Measurements from ENCODE around the gene RPS15.
"Not testable (repeated sequence)": the region's sequence is repeated elsewhere in the genome, so short reads cannot be mapped to it uniquely, and the experiment has no call there.

Gene RPS15

GRCh38 chr19:1402411-1403070, 35.7 kb upstream of the RPS15 start:
- peak in 1 of 2 donors; percentile 19 for DNase-seq

- DNase-seq: peak; percentile 99
Measured at GRCh38 chr19:1406774-1407527, 31.2 kb upstream of the RPS15 start.

- peak; percentile 8 to 60 for DNase-seq
Measured at GRCh38 chr19:1407528-1408299, 30.5 kb upstream of the RPS15 start, which contains the start of gene DAZAP1. TSS of gene DAZAP1 (plus strand) at chr19:1407586. CDS start at chr19:1407774, 188 bp downstream.

- peak; percentile 22 to 48 for DNase-seq
Measured at GRCh38 chr19:1408300-1409203, 29.6 kb upstream of the RPS15 start.

- DNase-seq: no peak
Measured at GRCh38 chr19:1409204-1410005, 28.8 kb upstream of the RPS15 start.

GRCh38 chr19:1410136-1410786, 27.9 kb upstream of the RPS15 start:
- DNase-seq: no peak

- DNase-seq: no peak
Measured at GRCh38 chr19:1410789-1411188, 27.4 kb upstream of the RPS15 start.

GRCh38 chr19:1411255-1412191, 26.7 kb upstream of the RPS15 start:
- DNase-seq: no peak

GRCh38 chr19:1412323-1412923, 25.8 kb upstream of the RPS15 start:
- DNase-seq: no peak

- no peak for DNase-seq
Measured at GRCh38 chr19:1412995-1413800, 25.0 kb upstream of the RPS15 start.

- no peak for DNase-seq
Measured at GRCh38 chr19:1416014-1416841, 22.0 kb upstream of the RPS15 start.

- peak in 1 of 2 donors; percentile 15 for DNase-seq
Measured at GRCh38 chr19:1417145-1417544, 21.1 kb upstream of the RPS15 start.

- no peak for DNase-seq
Measured at GRCh38 chr19:1417681-1418495, 20.3 kb upstream of the RPS15 start.

GRCh38 chr19:1418496-1418775, 19.8 kb upstream of the RPS15 start:
- no peak for DNase-seq

- DNase-seq: no peak
Measured at GRCh38 chr19:1418951-1419738, 19.1 kb upstream of the RPS15 start.

- not testable (repeated sequence) for DNase-seq
Measured at GRCh38 chr19:1420085-1420484, 18.1 kb upstream of the RPS15 start.
